Stimulated activated CD8-positive, alpha-beta memory T cell treated with anti-CD3 and anti-CD28 coated beads, Interleukin-7, amount 100 ng/mL, for 4 hours (primary cell): ENCODE results near the gene COQ5.
A peak's percentile ranks its signal among the peaks of the same experiment; 100 is the strongest.
"Not testable (repeated sequence)": the region's sequence is repeated elsewhere in the genome, so short reads cannot be mapped to it uniquely, and the experiment has no call there.

ENCODE experiments used
- DNase-seq, 2 donors: peaks; one replicate each; pipeline ENCODE4 v3.0.0-alpha.2; 2020; ENCODE audit warnings: low read depth in 2 of 2

The COQ5 gene, protein sequence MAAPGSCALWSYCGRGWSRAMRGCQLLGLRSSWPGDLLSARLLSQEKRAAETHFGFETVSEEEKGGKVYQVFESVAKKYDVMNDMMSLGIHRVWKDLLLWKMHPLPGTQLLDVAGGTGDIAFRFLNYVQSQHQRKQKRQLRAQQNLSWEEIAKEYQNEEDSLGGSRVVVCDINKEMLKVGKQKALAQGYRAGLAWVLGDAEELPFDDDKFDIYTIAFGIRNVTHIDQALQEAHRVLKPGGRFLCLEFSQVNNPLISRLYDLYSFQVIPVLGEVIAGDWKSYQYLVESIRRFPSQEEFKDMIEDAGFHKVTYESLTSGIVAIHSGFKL

DNA sequence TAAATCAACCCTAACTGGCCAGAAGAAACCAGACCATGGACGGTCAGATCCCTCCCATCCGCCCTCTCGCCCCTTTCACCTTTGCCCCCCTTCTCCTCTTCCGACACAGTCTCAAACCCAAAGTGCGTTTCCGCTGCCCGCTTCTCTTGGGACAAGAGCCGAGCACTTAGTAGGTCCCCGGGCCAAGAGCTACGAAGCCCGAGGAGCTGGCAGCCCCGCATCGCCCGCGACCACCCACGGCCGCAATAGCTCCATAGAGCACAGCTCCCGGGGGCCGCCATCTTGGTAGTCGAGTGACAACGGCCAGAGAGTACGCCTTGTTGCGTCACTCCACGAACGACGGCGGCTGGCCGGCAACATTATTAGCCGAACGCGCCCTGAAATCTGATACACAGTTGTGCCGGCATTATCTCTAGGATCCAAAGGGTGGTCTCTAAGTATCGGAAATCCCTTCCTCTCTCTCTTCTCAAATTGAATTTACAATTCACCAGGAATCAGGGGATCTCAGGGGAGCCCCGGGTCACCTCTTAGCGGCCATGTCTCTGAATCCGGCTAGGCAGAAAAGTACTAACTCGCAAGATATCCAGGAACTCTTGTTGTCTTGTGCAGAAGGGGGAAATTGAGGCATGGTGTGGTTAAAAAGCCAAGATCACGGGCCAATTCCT, at the start of gene COQ5:
Gene COQ5 (minus strand): TSS at position 298 of the 665 bp plus-strand sequence. CDS start 17 bp downstream, at position 281.
- peak; percentile 68 to 74 for DNase-seq

DNA sequence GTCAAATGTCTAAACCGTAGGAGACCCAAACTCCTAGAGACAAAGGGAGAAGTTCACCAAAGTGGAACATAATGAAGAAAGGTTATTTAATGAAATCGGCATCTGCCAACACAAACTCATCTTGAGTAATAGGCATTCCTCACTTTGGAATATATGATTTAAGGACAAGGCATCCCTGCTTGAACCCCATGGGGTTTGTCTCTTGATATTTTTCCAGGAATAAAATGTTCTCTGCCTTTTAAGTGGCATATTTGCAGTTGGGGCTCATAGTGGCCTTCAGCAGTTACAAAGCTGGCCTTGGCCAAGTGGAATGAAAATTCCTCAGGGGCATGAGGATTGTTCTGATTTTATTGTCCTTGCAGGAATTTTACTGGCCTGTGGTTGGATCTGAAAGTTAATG, 45.1 kb upstream of the COQ5 start:
- DNase-seq: no peak

DNA sequence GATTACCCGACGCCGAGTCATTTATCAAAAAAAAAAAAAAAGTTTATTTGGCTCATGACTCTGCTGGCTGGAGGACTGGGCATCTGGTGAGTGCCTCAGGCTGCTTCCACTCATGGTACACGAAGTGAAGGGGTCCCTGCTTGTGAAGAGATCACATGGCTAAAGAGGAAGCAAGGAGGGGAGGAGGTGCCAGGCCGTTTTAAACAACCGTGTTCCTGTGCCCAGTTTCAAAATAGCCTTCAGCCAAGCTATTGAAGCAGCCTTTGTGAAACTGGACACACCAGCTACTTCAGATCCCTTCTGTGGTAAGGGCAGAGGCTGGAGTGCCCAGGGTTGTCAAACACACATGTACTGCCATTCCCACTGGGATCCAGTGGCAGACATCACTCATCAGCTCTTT, 44.6 kb upstream of the COQ5 start:
- DNase-seq: no peak

DNA sequence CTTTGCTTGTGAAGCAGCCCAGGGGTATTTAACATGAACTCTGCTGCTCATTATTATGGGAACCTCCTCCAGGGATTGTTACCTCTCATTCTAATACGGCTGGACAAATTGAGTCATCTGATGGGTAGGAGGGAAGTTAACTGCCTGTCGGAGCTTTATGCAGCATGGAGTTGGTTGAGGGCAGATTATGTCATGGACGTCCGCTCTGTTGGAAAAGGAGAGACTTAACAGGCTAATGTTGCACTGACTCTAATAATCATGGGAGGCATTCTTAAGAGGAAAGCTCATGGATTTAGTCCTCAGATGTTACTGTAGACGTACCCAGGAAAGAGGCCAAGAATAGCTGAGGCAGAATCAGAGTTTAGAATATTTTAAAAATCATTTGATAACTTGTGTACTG, 42.3 kb upstream of the COQ5 start:
- DNase-seq: no peak

DNA sequence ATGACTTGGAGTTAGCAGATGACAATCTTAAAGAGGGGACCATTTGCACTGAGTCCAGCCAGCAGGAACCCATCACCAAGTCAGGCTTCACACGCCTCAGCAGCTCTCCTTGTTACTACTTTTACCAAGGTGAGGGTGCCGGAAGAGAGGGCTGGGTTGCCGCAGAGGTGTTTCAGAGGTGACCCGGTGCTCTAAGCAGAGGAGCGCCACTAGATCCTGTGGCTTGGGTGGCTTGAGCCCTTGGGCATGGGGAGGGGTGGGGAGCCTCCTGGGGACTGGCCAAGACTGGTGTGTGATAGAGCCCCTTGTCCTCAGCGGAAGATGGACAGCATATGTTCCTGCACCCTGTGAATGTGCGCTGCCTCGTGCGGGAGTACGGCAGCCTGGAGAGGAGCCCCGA, 34.5 kb upstream of the COQ5 start:
- no peak for DNase-seq

DNA sequence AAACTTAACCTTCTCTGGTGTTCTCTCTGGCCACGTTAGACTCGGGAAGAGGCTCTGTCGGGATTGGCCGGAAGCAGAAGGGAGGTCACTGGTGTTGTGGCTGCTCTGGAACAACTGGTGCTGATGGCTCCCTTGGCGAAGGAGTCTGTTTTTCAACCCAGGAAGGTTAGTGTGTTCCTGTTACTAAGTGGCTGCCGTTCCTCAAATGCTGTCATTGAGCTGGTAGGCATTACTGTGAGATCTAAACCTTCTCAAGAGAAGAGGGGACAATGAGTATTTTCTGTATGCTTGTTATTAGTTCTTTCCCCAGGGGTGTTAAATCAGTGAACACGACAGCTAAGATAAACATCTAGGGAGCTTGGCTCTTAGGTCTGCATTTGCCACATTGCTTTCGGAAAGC, 33.9 kb upstream of the COQ5 start:
- no peak for DNase-seq

DNA sequence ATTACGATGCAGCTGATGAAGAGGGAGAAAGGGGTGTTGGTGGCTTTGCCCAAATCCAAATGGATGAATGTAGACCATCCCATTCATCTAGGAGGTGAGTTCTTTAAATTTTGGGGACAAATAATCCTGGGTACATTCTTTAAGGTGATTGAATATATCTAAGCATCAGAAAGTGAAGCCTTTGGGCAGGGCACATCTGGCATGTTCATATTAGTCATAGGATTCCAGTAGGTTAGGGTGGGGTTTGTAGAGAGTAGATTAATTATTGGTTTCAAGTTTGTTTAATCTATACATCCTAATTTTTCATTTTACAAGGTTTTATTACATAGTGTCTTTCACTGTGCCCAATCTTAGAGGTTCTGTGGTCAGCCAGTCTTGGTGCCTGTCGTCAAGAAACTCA, 28.6 kb upstream of the COQ5 start:
- no peak for DNase-seq

DNA sequence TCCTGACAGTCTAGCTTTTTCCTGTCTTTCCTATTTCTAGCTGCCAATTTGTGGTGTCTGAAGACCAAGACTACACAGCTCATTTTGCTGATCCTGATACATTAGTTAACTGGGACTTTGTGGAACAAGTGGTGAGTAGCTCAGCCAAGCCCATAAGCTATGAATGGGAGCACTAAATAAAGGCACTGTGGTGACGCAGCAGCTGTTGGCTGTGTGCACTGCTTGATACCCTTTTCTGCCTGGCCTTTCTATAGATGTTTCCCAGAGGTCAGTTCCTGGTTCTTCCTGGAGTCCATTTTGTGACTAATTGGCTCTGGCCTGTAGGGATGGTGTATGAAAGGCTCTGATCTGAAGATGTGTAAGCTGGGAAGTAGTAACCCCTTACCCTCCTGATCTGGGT, 25.7 kb upstream of the COQ5 start:
- DNase-seq: no peak

DNA sequence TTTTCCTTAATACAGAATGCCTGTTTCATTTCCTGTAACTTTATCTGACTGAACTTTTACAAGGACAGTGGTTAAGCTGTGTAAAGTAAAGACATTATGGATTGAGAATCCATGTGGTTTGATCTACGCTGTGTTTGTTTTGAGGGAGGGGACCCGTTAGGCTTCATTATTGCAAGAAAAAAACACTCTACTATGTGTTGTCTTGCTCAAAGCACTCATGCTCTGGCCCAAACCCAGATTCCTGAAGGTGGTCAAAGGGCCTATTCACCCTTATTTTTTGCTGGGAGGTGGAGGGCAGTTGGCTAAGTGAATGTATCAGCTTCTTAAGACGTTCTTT, 17.1 kb upstream of the COQ5 start:
- no peak for DNase-seq

DNA sequence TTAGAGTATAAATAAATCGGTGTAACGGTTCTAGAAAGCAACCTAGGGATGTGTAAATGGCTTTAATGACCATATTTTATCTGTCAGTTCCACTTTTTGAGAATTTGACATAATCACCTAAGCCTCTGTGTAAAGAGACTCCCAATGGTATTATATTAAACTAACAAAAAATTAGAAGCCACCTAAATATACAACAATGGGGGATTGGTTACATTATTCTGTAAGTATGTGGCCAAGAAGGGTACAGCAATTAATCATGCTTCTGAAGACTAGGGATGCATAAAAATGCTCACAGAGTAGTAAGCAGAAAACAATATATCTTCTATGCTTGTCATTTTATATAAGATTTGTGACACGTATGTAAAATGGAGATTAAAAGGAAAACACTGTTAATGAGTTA, 15.7 kb upstream of the COQ5 start:
- DNase-seq: no peak

DNA sequence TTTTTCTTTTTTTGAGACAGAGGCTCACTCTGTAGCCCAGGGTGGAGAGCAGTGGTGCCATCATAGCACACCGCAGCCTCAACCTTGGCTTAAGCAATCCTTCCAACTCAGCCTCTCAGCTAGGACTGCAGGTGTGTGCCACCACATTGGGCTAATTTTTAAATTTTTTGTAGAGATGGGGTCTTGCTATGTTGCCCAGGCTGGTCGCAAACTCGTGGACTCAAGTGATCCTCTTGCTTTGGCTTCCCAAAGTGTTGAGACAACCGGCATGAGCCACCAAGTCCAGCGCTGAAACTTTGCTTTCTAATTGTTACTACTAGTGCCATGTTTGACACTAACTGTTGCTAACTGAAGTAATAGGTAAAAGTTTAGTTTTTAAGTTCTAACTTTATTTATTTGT, 13.2 kb upstream of the COQ5 start:
- no peak for DNase-seq

DNA sequence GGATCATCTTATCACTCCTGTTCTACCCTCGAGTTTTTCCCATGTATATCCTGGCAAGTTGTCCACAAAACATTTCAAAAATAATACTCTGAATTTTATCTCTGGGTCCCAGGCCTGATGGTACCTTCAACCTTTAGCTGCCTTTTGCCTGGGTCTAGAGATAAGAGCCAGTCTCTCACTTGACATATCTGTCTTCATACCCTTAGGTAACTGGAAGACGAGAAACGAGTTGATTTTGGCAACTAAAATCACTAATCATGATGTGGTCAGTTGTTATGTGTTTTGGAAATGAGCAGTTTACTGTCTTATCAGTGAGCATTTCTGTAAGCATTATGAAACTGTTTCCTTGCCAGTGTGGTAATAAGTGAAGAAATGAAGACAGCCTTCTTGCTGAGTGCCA, 11.5 kb upstream of the COQ5 start:
- no peak for DNase-seq

DNA sequence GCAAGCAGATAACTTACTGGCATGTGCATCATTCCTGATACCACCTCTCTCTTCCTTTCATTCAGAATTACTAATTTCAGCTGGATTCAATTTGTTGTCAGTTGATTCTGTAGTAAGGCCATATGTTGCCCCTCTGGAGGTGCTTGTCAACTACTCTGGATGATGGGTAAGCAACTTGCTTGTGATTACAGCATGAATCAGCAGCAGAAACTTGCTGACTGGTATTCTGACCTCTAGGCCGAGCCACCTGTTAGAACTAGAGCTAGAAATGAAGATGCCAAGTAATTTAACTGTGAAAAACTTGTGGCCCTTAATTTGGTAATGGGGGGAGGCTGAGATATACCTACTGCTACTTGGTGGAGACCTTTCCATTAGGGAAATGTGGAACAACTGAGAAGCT, 10.3 kb upstream of the COQ5 start:
- DNase-seq: no peak

DNA sequence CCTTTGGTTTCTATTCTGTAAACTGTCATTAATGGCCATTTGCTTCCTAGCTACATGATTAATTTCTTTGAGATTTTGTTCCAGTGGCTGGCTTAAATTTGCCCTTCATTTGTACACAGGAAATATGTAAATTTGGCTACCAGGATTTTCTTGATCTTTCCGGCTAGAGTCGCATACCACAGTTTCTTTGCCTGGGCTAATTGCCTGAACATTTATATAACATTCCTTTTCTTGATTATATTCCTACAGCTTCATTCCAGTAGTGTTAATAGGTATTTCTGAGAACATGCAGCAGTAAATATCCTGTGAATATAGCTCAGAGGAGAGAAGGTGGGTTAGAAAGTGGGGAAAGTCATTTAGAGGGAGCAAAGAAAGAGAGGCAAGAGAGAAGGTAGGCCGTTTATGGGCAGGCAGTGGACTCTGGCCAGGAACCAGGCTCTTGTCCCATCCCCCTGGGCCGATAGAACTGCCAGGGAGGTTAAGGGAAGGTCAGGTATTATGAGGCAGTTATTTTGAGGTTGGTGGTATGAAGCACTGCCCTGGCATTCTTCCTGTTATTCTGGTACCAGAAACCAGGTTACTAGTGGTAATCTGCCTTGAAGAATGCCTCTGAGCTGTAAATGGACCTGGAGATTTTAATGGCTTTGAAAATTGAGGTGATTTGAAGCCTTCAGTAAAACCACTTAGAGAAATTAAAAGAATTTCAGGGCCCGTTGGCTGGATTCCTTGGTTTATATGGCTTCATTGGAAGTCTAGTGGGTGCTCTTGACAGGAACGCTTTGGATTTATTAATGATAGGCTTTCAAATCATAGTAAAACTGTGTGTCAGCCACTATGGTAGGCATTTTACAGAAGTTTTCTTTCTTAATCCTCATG, 9.6 kb upstream of the COQ5 start:
- no peak for DNase-seq

DNA sequence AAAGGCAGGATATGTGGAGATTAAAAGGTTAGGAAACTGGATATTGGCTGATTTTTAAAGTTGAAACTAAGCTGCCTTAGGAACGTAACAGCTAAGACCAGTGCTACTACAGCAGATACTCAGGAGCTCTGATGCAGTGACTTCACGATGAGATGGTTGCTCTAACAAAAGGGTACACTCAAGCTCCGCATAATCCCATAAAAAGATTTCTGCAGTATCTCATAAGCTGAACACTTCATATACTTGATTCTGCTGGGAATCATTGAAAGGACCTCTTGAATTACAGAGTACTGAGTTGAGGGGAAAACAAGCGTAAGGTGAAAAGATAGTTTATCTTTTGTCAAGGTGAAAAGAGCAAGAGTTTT, 8.9 kb upstream of the COQ5 start:
- DNase-seq: no peak

DNA sequence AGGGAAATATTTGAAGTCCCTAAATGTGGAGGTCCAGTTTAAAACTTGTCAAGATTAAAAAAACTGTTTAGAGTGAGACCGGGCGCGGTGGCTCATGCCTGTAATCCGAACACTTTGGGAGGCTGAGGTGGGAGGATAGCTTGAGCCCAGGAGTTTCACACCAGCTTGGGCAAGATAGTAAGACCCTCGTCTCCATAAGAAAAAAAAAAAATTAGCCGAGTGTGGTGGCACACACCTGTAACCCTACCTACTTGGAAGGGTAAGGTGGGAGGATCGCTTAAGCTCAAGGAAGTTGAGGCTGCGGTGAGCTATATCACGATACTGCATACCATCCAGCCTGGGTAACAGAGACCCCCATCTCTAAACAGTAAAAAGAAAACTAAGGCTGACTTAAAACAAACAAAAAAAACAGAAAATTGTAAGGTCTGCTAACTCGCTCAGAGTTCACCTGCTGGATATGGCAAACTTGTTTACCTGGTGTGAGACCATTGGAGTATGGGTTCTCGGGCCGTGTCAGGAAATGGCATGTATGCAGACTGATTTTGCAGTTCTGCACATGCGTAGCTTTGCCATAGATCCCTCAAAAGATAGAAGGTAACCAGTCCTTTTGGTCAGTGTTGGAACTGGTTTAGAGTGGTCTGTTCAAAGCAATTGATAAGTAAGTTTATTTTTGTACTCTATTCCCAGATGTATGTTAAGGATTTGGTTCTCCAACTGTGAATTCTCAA, 7.3 kb upstream of the COQ5 start:
- DNase-seq: no peak

DNA sequence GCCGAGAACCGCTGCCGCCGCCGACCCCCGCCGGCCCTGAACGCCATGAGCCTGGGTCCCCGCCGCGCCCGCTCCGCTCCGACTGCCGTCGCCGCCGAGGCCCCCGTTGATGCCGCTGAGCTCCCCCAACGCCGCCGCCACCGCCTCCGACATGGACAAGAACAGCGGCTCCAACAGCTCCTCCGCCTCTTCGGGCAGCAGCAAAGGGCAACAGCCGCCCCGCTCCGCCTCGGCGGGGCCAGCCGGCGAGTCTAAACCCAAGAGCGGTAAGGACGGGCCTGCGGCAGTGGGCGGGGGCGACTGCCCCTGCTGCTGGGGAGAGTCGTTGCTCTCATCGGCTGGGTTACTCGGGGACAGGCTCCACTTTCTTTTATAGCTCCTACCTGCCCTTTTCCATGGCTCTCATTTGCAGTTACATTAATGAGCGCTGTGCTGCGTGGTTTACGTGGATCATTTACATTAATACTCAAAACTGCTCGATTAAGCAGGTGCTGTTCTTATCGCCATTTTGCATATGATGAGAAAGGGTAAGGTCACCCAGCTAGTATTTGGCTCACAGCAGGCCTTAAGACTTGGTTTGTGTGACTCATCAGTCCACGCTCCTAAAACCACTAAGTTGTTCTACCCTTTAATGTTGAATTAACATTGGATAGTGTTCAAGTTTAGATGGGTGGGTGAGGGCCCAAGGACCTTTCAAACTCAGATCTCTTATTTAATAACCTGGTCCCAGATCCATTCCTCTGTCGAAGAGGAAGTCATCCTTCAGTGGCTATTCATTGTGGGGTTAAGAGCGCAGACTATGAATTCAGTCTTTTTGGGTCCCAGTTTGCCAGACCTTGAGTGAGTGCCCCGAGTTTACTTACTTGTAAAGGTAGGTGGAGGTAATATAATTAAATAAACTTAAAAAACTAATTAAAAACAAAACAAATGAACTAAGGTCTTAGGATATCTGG, 6.0 kb upstream of the COQ5 start:
- DNase-seq: peak in 1 of 2 donors; percentile 38

DNA sequence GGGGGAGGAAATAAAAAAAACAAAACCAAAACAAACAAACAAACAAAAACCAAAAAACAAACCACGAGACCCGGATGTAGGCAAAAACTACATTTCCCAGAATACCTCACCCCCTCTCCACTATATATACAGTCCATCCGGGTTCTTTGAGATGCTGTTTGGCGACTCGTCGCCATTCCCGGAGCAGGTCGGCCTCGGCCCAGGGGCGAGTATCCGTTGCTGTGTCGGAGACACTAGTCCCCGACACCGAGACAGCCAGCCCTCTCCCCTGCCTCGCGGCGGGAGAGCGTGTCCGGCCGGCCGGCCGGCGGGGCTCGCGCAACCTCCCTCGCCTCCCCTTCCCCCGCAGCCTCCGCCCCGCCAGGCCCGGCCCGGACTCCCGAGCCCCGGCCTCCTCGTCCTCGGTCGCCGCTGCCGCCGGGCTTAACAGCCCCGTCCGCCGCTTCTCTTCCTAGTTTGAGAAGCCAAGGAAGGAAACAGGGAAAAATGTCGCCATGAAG, 5.3 kb upstream of the COQ5 start, which contains the start of gene RNF10:
Gene RNF10 (plus strand): TSS at position 154 of the 500 bp plus-strand sequence. CDS start 456 bp downstream, outside the sequence.
- peak; percentile 51 to 53 for DNase-seq

DNA sequence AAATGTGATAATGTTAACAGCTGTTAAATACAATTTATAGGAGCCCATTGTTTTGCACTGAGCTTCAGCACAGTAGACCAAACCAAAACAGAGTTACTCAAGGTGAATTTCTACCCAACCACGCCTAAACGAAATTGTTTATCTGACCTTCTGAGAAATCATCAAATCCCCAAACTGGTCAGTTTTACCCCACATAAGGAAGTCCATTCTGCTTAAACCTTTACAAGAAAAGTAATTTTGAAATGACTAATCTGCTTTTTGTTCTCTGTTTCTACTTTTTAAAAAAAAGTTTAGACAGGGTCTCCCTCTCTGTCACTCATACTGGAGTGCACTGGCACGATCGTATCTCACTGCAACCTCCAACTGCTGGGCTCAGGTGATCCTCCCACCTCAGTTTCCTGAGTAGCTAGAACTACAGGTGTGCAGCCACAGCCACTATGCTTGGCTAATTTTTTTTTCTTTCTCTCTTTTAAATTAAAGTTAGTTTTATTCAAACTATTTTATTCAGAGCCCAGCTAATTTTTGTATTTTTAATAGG, 3.8 kb upstream of the COQ5 start:
- no peak for DNase-seq

DNA sequence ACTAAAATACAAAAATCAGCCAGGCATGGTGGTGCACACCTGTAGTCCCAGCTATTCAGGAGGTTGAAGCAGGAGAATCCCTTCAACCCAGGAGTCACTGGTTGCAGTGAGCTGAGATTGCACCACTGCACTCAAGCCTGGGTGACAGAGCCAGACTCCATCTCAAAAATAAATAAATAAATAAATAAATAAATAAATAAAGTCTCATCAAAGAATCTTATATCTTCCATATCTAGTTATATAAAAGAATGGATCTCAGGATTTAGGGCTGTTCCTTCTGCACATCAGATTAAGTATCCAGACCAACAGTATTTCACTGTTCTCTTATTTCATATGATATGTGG, 1.4 kb upstream of the COQ5 start:
- DNase-seq: not testable (repeated sequence)
